ENCODE data around the gene DGCR2. TPM values are rescaled to one million over a fixed set of nuclear protein-coding genes. Genes with fewer than 3 reads are reported as not detected.
"Not testable (repeated sequence)": the region's sequence is repeated elsewhere in the genome, so short reads cannot be mapped to it uniquely, and the experiment has no call there.

The DGCR2 gene
- total RNA-seq, 4 donors from 2014 or later = 42.5 to 75.2 (median 50.8) TPM

- Histone ChIP-seq H3K27me3 (peaks cover 0 to 92% (median 0%) of the 10 kb centered on the region in 4 donors), H3K27ac (no peak overlapping the region), H3K4me1 (no peaks in the 10 kb centered on the region), H3K9me3 (no peaks in the 10 kb centered on the region), H3K36me3 (no peaks in the 10 kb centered on the region), H3K4me3 (no peak overlapping the region)
- intact Hi-C loops (cut with DNase I) = no loop called here
- DNase-seq = no peak
- TF ChIP-seq POLR2A (IDR thresholded peaks at IDR 0.05) (no peak), CTCF (IDR thresholded peaks at IDR 0.05) (no peak)
- 55 to 57% methylated on average over 5 of the region's 5 CpGs for WGBS, 2 donors
Measured at GRCh38 chr22:19002684-19003038, 119.6 kb downstream of the DGCR2 start.

- no peak for DNase-seq
- no peaks in the 10 kb centered on the region for H3K9me3 ChIP-seq
- intact Hi-C loops (cut with DNase I) = no loop called here
- H3K4me3 ChIP-seq = no peak overlapping the region
- H3K27ac ChIP-seq = no peak overlapping the region
- TF ChIP-seq POLR2A (IDR thresholded peaks at IDR 0.05) = no peak
- no peak for TF ChIP-seq CTCF (IDR thresholded peaks at IDR 0.05)
- 59 to 66% methylated on average over 2 of the region's 2 CpGs for WGBS, 2 donors
- H3K4me1 ChIP-seq = no peaks in the 10 kb centered on the region
- no peaks in the 10 kb centered on the region for H3K36me3 ChIP-seq
- H3K27me3 ChIP-seq = peaks cover 0 to 96% (median 0%) of the 10 kb centered on the region in 4 donors
Measured at GRCh38 chr22:19001204-19001603, 121.0 kb downstream of the DGCR2 start.

- H3K9me3 ChIP-seq; H3K27ac ChIP-seq; intact Hi-C loops (cut with DNase I); H3K4me1 ChIP-seq; H3K36me3 ChIP-seq; H3K4me3 ChIP-seq; DNase-seq: not testable (repeated sequence)
- peaks cover 0 to 97% (median 0%) of the 10 kb centered on the region in 4 donors for H3K27me3 ChIP-seq
- 89 to 92% methylated on average over 2 of the region's 2 CpGs for WGBS, 2 donors
Measured at GRCh38 chr22:19000106-19000505, 122.1 kb downstream of the DGCR2 start.

- WGBS, 2 donors = 73 to 83% methylated on average over 1 to 5 of the region's 6 CpGs
- DNase-seq = no peak
- no peaks in the 10 kb centered on the region for H3K9me3 ChIP-seq
- peaks cover 0 to 97% (median 0%) of the 10 kb centered on the region in 4 donors for H3K27me3 ChIP-seq
- intact Hi-C loops (cut with DNase I) = no loop called here
- H3K27ac ChIP-seq = no peak overlapping the region
- TF ChIP-seq POLR2A (IDR thresholded peaks at IDR 0.05) (no peak), CTCF (IDR thresholded peaks at IDR 0.05) (peak in 1 of 6 experiments; percentile 3)
- H3K4me3 ChIP-seq = no peak overlapping the region
- H3K36me3 ChIP-seq = no peaks in the 10 kb centered on the region
- no peaks in the 10 kb centered on the region for H3K4me1 ChIP-seq
Measured at GRCh38 chr22:18999416-18999815, 122.8 kb downstream of the DGCR2 start.

- no peaks in the 10 kb centered on the region for H3K9me3 ChIP-seq
- no peak overlapping the region for H3K27ac ChIP-seq
- intact Hi-C loops (cut with DNase I) = no loop called here
- TF ChIP-seq POLR2A (IDR thresholded peaks at IDR 0.05) = no peak
- TF ChIP-seq CTCF (IDR thresholded peaks at IDR 0.05) = peak in 2 of 6 experiments; percentile 6 to 8
- H3K36me3 ChIP-seq = no peaks in the 10 kb centered on the region
- 21 to 39% methylated on average over 6 to 11 of the region's 12 CpGs for WGBS, 2 donors
- no peaks in the 10 kb centered on the region for H3K4me1 ChIP-seq
- peaks cover 0 to 97% (median 0%) of the 10 kb centered on the region in 4 donors for H3K27me3 ChIP-seq
- H3K4me3 ChIP-seq = no peak overlapping the region
- no peak for DNase-seq
Measured at GRCh38 chr22:18999008-18999407, 123.2 kb downstream of the DGCR2 start.

GRCh38 chr22:18997925-18998315, 124.3 kb downstream of the DGCR2 start:
- no peaks in the 10 kb centered on the region for H3K9me3 ChIP-seq
- no peaks in the 10 kb centered on the region for H3K4me1 ChIP-seq
- TF ChIP-seq POLR2A (IDR thresholded peaks at IDR 0.05) = no peak
- no peak for TF ChIP-seq CTCF (IDR thresholded peaks at IDR 0.05)
- DNase-seq = no peak
- WGBS, 2 donors = 26 to 29% methylated on average over 12 to 16 of the region's 22 CpGs
- intact Hi-C loops (cut with DNase I) = no loop called here
- peaks cover 0 to 97% (median 0%) of the 10 kb centered on the region in 4 donors for H3K27me3 ChIP-seq
- H3K4me3 ChIP-seq = no peak overlapping the region
- no peak overlapping the region for H3K27ac ChIP-seq
- no peaks in the 10 kb centered on the region for H3K36me3 ChIP-seq

Data from esophagus squamous epithelium (tissue), 5 donors.